ENCODE results near the gene FBXW7.

DNA sequence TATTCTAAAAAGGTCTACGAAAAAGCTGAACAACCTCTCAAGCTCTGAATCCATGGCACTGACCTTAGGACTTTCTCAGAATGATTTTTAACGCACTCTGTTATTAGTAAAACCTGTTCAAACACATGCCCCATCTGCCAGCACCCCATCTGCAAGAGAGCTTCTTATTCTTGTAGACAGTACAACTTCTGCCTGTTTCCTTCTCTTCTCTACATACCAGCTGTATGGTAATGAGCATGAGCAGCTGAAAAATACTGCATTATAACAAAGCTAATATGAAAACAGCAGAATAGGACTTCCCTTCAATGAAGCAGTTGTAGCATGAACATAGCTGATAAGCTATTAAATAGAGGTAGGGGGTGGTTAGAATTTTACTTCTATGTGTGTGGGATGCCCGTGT, 167.9 kb downstream of the FBXW7 start:
- TF ChIP-seq, protein P1, sequence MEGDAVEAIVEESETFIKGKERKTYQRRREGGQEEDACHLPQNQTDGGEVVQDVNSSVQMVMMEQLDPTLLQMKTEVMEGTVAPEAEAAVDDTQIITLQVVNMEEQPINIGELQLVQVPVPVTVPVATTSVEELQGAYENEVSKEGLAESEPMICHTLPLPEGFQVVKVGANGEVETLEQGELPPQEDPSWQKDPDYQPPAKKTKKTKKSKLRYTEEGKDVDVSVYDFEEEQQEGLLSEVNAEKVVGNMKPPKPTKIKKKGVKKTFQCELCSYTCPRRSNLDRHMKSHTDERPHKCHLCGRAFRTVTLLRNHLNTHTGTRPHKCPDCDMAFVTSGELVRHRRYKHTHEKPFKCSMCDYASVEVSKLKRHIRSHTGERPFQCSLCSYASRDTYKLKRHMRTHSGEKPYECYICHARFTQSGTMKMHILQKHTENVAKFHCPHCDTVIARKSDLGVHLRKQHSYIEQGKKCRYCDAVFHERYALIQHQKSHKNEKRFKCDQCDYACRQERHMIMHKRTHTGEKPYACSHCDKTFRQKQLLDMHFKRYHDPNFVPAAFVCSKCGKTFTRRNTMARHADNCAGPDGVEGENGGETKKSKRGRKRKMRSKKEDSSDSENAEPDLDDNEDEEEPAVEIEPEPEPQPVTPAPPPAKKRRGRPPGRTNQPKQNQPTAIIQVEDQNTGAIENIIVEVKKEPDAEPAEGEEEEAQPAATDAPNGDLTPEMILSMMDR (IDR thresholded peaks at IDR 0.05) = no peak
- TF ChIP-seq POLR2A (IDR thresholded peaks at IDR 0.05) = no peak

Data from body of pancreas (tissue), 4 donors.